HG03196 (cell line): ENCODE measurements around the gene SUGP2.

Experiments used
- ATAC-seq: cut with Tn5 transposase; IDR thresholded peaks from one replicate; pipeline ENCODE4 v1.9.1; 2021; ENCODE audit not compliant: unreplicated experiment

The SUGP2 gene

GRCh38 chr19:19033426-19034203 lies at the start of gene SUGP2, which contains the start of gene ARMC6:
SUGP2 (minus strand) TSS chr19:19033517; CDS start chr19:19031071, 2,446 bp downstream.
ARMC6 (plus strand) TSS chr19:19033603; CDS start chr19:19034210, 607 bp downstream.
- peak; percentile 77 for ATAC-seq

- ATAC-seq, result no peak
Measured at GRCh38 chr19:19081642-19082151, 48.4 kb upstream of the SUGP2 start.

DNA sequence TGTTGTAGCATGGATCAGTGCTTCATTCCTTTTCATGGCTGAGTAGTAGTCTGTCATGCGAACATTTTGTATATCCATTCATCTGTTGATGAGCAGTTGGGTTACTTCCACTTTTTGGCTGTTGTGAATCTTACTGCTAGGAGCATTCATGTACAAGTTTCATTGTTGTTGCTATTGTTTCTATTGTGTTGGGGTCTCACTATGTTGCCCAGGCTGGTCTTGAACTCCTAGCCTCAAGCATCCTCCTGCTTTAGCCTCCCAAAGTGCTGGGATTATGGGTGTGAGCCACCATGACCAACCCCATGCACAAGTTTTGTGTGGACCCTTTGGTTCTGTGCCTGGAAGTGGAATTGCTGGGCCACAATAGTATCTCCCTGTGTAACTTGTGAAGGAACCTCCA lies 46.3 kb upstream of the SUGP2 start:
- ATAC-seq, result no peak

DNA sequence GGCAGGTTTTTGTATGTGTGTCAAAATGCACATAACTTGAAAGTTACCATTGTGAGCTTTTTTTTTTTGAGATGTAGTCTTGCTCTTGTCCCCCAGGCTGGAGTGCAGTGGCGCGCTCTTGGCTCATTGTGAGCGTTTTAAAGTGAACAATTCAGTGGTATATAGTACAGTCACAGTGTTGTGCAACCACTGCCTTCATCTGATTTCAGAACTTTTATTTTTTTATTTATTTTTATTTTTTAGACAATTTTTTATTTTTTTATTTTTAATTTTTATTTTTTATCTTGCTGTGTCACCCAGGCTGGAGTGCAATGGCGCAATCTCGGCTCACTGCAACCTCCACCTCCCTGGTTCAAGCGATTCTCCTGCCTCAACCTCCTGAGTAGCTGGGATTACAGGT lies 45.5 kb upstream of the SUGP2 start:
- ATAC-seq, result no peak

- no peak for ATAC-seq
Measured at GRCh38 chr19:19077103-19077502, 43.8 kb upstream of the SUGP2 start.

DNA sequence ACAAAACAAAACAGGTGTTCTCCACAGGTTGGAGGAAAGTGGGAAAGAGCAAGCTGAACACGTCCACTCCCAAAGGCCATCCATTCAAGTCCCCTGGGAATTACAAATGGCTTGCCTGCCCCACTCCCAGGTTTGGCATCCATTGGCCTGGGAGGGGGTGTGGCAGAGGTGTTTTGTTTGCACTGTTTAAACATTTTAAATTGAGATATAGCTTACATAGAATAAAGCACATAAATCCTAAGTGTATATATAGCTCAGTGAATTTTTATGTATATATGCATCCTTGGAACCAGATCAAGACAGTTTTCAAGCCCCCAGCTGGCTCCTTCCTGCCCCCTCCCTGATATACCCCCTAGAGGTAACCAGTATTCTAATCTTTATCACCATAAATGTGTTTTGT lies 43.2 kb upstream of the SUGP2 start:
- ATAC-seq, result no peak

- no peak for ATAC-seq
Measured at GRCh38 chr19:19075126-19075525, 41.8 kb upstream of the SUGP2 start.

DNA sequence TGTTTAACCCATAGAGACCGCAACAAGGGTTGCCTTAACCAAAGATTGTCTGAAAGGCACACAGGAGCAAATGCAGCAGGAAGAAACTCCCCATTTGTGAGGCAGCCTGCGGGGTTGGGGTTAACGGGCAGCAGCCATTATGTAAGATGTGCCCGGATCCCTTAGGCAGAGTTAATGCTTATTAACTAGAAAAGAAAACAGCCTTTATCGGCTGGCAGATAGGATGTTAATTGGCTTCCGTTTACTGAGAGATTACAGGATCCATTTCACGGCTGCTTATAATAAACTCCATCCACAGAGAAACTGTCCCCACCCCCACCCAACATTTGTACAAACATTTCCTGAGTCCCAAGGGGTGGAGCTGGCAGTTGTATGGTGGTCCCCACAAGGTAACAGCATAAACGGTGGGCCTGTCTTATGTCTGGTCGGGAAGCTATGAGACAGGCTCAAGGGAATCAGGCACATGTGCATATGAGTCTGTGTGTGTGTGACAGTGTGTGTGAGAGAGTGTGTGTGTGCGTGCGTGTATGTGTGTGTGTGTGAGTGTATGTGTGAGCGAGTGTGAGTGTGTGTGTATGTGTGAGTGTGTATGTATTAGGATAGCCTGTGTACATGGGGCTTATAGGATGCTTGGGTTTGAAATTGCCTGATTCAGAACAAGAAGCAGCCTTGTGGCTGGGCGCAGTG lies 41.0 kb upstream of the SUGP2 start:
- no peak for ATAC-seq

- no peak for ATAC-seq
Measured at GRCh38 chr19:19071897-19072296, 38.6 kb upstream of the SUGP2 start.

DNA sequence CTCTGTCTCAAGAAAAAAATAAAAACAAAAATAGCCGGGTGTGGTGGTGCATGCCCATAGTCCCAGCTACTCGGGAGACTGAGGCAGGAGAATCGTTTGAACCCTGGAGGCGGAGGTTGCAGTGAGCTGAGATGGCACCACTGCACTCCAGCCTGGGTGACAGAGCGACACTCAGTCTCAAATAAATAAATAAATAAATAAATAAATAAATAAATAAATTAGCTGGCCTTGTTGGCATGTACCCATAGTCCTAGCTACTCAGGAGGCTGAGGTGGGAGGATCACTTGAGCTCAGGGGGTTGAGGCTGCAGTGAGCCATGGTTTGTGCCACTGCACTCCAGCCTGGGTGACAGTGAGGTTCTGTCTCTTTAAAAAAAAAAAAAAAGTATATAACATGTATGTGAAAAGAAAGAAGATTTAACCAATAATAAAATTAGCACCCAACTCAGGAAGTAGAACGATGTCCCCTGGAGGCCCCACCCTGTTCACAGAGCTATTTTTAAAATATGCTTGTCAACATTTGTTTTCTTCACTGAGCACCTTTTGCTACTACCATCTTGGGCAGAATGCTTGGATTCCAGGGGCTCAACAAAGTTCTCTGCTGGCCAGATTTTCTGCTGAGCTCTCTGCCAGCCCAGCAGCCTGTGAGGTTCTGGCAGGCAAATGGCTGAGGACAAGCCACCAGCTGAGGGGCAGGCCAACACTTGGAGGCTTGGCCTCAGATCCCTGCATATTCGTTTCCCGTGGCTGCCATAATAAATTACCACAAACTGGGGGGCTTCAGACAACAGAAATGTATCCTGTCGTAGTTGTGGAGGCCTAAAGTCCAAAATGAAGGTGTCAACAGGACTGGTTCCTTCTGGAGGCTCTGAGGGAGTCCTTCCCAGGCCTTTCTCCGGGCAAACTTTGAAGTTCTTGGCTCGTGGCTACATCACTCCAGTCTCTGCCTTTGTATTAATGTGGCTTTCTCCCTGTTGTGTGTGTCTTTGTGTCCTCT lies 35.6 kb upstream of the SUGP2 start:
- no peak for ATAC-seq

DNA sequence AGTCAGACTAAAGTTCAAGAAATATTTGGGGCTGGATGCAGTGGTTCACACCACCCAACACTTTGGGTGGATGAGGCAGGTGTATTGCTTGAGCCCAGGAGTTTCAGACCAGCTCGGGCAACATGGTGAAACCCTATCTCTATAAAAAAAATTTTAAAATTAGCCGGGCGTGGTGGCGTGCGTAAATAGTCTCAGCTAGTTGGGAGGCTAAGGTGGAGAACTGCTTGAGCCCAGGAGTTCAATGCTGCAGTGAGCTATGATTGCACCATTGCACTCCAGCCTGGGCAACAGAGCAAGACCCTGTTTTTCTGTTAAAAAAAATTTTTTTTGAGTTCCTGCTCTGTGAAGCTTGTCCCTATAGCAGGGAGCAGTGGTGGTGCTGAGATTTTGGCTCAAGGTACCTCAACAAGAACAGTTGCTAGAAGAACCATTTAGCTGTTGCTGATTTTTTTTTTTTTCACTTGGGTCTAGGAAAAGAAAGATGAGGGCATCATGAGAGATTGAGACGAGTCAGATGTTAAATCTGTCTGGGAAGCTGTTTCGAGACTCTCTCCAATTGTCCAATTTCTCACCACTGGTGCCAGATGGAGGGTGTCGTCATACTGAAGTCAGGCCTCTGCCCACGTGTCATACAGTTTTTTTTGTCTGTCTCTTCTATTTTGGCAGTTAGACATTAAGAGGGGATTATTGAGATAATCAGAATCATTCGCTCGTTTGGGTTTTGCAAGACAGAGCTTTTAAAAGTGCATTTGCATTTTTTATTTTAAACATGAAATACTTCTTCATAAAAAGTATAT lies 34.2 kb upstream of the SUGP2 start:
- no peak for ATAC-seq

DNA sequence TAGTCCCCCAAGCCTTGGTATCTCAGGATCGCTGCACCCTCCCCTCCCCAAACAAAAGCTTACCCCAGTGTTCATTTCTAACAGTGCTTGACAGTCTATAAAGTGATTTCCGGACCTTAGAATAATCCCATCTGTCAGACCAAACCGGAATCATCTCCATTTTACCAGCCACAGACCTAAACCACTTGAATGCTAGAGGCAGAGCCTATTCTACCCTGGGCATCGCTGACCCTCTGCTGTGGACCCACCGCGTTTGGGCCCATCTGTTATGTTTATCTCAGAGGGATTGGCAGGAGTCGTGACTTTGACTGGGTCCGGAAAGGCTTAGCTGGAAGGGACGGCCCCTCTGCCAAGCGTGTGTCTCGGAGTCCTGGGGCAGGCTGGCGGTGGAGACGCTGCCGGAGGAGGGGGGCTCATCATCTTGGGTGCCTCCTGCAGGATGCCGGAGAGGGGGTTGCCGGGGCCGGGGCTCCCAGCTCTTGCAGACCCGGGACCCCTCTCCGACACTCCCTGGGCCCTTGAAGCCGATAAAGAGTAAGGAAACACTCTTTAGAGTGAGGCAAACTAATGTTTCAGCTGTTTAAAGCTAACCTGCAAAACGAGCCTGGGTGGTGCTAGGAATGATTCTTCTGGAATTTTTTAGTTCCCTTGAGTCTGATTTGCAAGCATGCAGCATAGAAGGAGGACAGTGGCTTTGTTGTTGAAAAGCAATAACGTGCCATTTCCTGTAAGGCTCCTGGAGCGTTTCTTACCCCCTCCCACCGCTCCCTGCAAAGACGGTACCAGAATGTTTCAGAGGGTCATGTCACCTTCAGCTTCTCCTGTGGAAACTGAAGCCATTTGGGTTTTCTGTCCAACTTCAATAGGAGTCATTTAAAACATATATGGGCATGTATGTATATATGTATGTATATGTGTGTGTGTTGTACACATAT lies 31.8 kb upstream of the SUGP2 start:
- no peak for ATAC-seq

- no peak for ATAC-seq
Measured at GRCh38 chr19:19064098-19064722, 30.9 kb upstream of the SUGP2 start.

DNA sequence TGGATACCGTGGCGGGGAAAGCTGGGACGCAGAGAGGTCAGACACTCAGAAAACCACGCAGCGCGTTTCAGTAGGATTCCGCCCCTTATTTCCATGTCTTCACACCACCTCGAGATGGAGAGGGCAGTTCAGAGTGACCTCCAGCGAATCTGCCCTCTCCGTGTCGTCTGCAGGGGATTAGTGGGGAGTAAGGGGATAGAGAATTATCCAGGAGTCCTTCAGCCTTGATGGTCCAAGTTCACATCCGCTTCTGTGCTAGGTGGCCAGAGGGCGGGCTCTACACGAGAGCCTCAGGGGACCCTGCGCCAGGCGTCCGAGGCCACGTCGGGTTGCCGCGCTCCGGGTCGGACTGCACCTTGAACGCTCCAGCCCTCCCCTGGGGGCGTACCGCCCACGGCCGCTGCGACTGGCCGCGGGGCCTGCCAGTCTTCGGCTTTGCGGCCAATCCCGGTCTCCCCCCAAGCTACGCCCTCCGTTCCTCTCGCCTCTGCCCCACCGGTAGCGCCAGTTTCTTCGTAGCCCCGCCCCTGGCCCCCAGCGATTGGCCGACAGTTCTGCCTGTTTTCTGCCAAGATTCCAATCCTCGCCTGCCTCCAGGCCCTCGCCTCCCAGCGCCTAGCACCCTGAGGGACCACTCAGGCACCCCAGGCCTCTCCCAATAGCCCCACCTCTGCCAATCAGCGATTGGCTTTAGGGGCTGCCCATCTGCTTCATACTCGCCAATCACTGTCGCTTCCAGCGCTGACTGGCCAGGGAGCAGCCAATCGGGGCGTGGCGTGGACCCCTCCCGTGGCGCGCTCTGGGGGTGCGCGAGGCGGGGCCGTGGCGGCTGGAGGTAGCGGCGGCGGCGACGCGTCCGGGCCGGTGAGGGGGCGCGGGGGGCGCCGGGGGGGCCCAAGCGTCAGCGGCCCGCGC lies 30.1 kb upstream of the SUGP2 start, which contains the start of gene SLC25A42:
Gene SLC25A42, plus strand, starts transcription at position 812 of the 915 bp plus-strand sequence. CDS start 32,131 bp downstream, outside the sequence.
- ATAC-seq, result peak; percentile 90

- ATAC-seq, result no peak
Measured at GRCh38 chr19:19062454-19063182, 29.3 kb upstream of the SUGP2 start.

GRCh38 chr19:19061506-19061905 lies 28.2 kb upstream of the SUGP2 start:
- ATAC-seq, result no peak
